Activated naive CD8-positive, alpha-beta T cell treated with anti-CD3 and anti-CD28 coated beads, Interleukin-2, amount 50 U/mL, for 24 hours (primary cell): ENCODE results near the gene URB1.
A peak's percentile ranks its signal among the peaks of the same experiment; 100 is the strongest.
"Not testable (repeated sequence)": the region's sequence is repeated elsewhere in the genome, so short reads cannot be mapped to it uniquely, and the experiment has no call there.

Experiments
- ATAC-seq: fragments of 150-1000 bp; cut with Tn5 transposase; one replicate; pipeline ENCODE4 v1.10.0; 2021
- DNase-seq: peaks from one replicate; pipeline ENCODE4 v3.0.0; 2021
- H3K27ac Mint-ChIP-seq: one replicate; pipeline ENCODE4 v1.8.0; 2021; ENCODE audit warnings: mild to moderate bottlenecking, mixed read lengths
- H3K27me3 Mint-ChIP-seq: one replicate; pipeline ENCODE4 v1.8.0; 2021; ENCODE audit warnings: mixed read lengths
- H3K36me3 Mint-ChIP-seq: one replicate; pipeline ENCODE4 v1.8.0; 2021; ENCODE audit warnings: low read depth, mixed read lengths
- H3K4me1 Mint-ChIP-seq: one replicate; pipeline ENCODE4 v1.8.0; 2021; ENCODE audit warnings: mixed read lengths
- H3K4me3 Mint-ChIP-seq: one replicate; pipeline ENCODE4 v1.8.0; 2021; ENCODE audit warnings: mild to moderate bottlenecking, moderate library complexity, mixed read lengths
- H3K9me3 Mint-ChIP-seq: one replicate; pipeline ENCODE4 v1.8.0; 2021; ENCODE audit warnings: mixed read lengths

The URB1 gene

GRCh38 chr21:32370998-32371766 is 21.6 kb downstream of the URB1 start:
- H3K27me3 Mint-ChIP-seq, result no peaks in the 10 kb centered on the region

DNA sequence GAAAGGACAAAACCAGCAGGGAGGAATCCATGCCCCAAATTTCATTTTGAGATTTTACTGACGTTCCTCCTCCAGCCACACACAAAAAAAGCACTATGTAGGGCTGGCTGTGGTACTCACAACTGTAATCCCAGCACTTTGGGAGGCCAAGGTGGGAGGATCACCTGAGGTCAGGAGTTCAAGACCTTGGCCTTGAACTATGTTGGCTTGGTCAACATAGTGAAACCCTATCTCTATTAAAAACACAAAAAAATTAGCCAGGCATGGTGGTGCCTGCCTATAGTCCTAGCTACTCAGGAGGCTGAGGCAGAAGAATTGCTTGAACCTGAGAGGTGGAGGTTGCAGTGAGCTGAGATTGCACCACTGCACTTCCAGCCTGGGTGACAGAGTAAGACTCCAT is 23.9 kb downstream of the URB1 start:
- not testable (repeated sequence) for ATAC-seq, H3K27ac Mint-ChIP-seq
- peaks cover 12% of the 10 kb centered on the region for H3K4me1 Mint-ChIP-seq

More at GRCh38 chr21:32370998-32371766, 21.6 kb downstream of the URB1 start:
- no peaks in the 10 kb centered on the region for H3K9me3 Mint-ChIP-seq
- H3K27ac Mint-ChIP-seq, result peak overlapping the region; percentile 73
- H3K36me3 Mint-ChIP-seq, result peaks cover 68% of the 10 kb centered on the region
- DNase-seq (no peak), ATAC-seq (no peak)
- no peak overlapping the region for H3K4me3 Mint-ChIP-seq
- H3K4me1 Mint-ChIP-seq, result peaks cover 12% of the 10 kb centered on the region

DNA sequence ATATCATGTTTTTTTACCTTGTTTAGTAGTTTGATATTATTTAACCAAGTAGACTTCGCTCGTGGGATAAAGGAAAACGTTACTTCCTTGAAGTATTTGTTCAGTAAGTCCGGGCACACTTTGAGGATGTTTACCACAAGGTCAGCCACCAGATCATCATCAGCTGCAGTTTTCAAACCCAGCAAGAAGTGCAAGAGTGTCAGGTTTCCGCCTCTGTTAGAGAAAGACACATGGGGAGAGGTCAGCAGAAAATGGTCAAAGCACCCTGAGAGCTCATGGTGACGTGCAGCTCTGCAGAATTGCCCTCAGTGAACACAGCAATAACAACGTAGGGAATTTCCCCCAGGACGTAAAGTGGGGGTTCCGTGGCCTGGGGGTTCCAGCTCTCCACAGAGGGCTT is 24.4 kb downstream of the URB1 start:
- Mint-ChIP-seq H3K27me3 (no peaks in the 10 kb centered on the region), H3K4me1 (peaks cover 12% of the 10 kb centered on the region), H3K4me3 (no peak overlapping the region), H3K27ac (no peak overlapping the region), H3K9me3 (no peaks in the 10 kb centered on the region), H3K36me3 (peaks cover 69% of the 10 kb centered on the region)
- ATAC-seq (no peak), DNase-seq (no peak)

More for the DNA sequence above, 23.9 kb downstream of the URB1 start:
- DNase-seq, H3K9me3 Mint-ChIP-seq, H3K27me3 Mint-ChIP-seq, H3K4me3 Mint-ChIP-seq: not testable (repeated sequence)
- peaks cover 67% of the 10 kb centered on the region for H3K36me3 Mint-ChIP-seq

DNA sequence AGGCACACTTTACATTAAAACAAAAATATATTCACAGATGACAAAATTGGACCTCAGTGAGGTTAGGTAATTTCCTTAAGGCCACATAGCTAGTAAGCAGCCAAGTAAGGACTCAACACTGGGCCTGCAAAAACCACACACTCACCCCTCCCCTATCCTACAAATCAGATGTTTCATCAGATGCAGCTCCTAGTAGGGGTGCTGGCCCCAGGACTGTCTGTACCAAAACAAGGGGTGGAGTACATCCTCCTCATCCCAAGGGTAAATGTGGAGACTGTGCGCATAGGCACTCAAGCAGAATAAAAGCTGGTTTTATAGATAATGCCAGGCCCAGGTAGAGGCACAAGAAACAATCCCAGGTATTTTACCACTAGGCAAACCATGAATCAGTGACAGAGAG is 25.7 kb downstream of the URB1 start:
- DNase-seq (no peak), ATAC-seq (no peak)
- no peak overlapping the region for H3K27ac Mint-ChIP-seq
- no peaks in the 10 kb centered on the region for H3K27me3 Mint-ChIP-seq
- no peaks in the 10 kb centered on the region for H3K9me3 Mint-ChIP-seq
- peaks cover 65% of the 10 kb centered on the region for H3K36me3 Mint-ChIP-seq
- no peak overlapping the region for H3K4me3 Mint-ChIP-seq
- H3K4me1 Mint-ChIP-seq, result peaks cover 9% of the 10 kb centered on the region

- Mint-ChIP-seq H3K4me1 (no peaks in the 10 kb centered on the region), H3K9me3 (no peaks in the 10 kb centered on the region), H3K36me3 (peaks cover 63% of the 10 kb centered on the region), H3K27me3 (no peaks in the 10 kb centered on the region), H3K4me3 (no peak overlapping the region), H3K27ac (no peak overlapping the region)
- ATAC-seq (no peak), DNase-seq (no peak)
Observed at GRCh38 chr21:32366191-32366590, 26.6 kb downstream of the URB1 start.

DNA sequence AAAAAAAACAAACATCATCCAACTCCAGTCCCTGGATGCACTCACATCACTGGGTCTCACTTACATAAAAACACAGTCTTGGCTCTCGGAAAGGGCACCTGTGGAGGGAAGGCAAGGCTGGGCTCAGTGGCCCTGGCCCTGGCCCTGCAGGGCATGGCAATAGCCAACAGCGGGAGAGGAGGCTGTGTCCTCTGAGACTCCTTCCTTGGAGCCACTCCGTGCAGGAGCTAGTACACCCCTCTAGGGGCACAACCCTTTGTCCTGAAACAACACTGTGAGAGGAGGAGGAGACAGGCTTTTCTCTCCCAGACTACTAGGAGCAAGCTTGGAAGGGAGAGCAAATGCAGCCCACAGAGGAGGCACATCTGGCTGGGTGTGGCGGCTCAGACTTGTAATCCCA is 28.0 kb downstream of the URB1 start:
- H3K36me3 Mint-ChIP-seq, result peaks cover 63% of the 10 kb centered on the region
- H3K27ac Mint-ChIP-seq, result peak overlapping the region; percentile 50
- ATAC-seq (no peak), DNase-seq (no peak)
- no peaks in the 10 kb centered on the region for H3K4me1 Mint-ChIP-seq
- no peak overlapping the region for H3K4me3 Mint-ChIP-seq
- no peaks in the 10 kb centered on the region for H3K9me3 Mint-ChIP-seq
- H3K27me3 Mint-ChIP-seq, result no peaks in the 10 kb centered on the region

DNA sequence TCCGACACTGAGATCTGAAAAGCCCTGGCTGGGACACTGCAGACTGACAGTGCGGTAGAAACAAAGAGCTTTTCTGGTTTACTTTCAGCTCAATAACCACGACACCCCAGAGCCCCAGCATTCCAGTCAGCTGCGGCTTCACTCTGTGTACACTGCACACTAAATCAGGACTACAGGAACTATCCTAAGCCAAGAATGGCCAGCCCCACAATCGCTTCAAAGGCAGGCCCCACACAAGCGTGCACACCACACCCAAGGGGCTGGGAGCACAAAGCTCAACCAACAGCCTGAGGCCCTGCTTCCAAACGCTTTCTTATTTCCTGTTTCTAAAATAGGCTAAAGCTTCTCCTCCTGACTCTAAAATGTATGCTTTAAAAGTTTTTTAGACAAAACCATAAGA is 28.4 kb downstream of the URB1 start:
- no peak for ATAC-seq
- Mint-ChIP-seq H3K27me3 (no peaks in the 10 kb centered on the region), H3K36me3 (peaks cover 63% of the 10 kb centered on the region), H3K9me3 (no peaks in the 10 kb centered on the region), H3K27ac (peak overlapping the region; percentile 50), H3K4me1 (no peaks in the 10 kb centered on the region), H3K4me3 (no peak overlapping the region)
- no peak for DNase-seq

- no peak overlapping the region for H3K4me3 Mint-ChIP-seq
- no peaks in the 10 kb centered on the region for H3K9me3 Mint-ChIP-seq
- peaks cover 69% of the 10 kb centered on the region for H3K36me3 Mint-ChIP-seq
- H3K27ac Mint-ChIP-seq, result peak overlapping the region; percentile 42
- ATAC-seq, result no peak
- no peaks in the 10 kb centered on the region for H3K27me3 Mint-ChIP-seq
- H3K4me1 Mint-ChIP-seq, result no peaks in the 10 kb centered on the region
- no peak for DNase-seq
Observed at GRCh38 chr21:32360401-32360975, 32.3 kb downstream of the URB1 start.

DNA sequence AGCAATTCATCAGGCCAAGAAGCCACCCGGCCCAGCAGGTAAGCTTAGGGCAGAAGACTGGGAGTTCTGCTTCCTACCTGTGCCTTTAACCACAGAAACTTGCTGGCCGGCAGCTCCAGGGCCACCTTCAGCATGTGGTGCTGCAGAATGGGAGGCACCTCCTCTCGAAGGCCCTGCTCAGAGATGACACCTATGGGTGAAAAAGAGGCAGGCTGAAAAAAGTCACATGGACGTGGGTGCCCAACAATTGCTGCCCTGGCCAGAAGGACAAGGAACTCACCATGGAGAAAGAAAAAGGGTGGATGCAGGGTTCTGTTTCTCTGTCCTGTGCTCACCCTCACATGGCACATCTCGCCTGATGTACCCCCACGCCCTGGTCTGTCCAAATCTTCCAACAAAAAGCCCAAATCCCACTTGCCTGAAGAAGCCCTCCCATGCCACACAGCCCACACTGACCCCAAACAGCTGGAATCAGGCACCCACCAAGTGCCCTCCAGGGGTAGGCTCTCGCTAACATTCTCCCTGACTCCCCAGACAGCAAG is 33.0 kb downstream of the URB1 start:
- Mint-ChIP-seq H3K27ac (no peak overlapping the region), H3K27me3 (no peaks in the 10 kb centered on the region), H3K4me3 (no peak overlapping the region), H3K4me1 (no peaks in the 10 kb centered on the region), H3K36me3 (peaks cover 70% of the 10 kb centered on the region), H3K9me3 (no peaks in the 10 kb centered on the region)
- no peak for DNase-seq
- ATAC-seq, result no peak

DNA sequence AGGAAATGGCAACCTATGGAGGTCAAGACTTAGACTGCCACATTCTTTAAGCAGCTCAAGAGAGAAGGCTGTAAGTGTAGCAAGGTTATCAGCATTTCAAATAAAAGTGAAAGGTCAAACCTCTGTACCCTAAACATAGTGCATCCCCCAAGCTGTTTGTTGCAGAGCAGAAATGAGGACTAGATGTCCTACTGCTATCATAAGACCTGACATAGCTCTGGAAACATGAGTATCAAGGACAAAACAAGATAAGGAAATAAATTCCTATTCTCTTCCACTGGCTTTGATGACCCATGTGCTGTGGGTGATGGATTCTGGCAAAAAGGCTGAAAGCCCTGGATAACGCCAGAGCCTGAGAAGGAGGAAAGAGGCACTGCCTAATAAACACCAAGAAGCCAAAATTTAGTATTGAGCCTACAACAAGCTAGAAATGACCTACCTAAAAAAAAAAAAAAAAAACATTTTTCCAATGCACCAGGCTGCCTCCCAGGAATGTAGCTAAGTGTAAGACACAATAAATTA is 35.9 kb downstream of the URB1 start:
- no peaks in the 10 kb centered on the region for H3K4me1 Mint-ChIP-seq
- H3K9me3 Mint-ChIP-seq, result no peaks in the 10 kb centered on the region
- no peaks in the 10 kb centered on the region for H3K27me3 Mint-ChIP-seq
- ATAC-seq (no peak), DNase-seq (no peak)
- no peak overlapping the region for H3K4me3 Mint-ChIP-seq
- H3K27ac Mint-ChIP-seq, result no peak overlapping the region
- peaks cover 70% of the 10 kb centered on the region for H3K36me3 Mint-ChIP-seq

GRCh38 chr21:32353002-32353711 is 39.7 kb downstream of the URB1 start:
- Mint-ChIP-seq H3K4me1 (no peaks in the 10 kb centered on the region), H3K27ac (no peak overlapping the region), H3K27me3 (no peaks in the 10 kb centered on the region), H3K9me3 (no peaks in the 10 kb centered on the region), H3K4me3 (no peak overlapping the region), H3K36me3 (peaks cover 66% of the 10 kb centered on the region)
- DNase-seq (no peak), ATAC-seq (no peak)

- Mint-ChIP-seq H3K4me3 (no peak overlapping the region), H3K27me3 (no peaks in the 10 kb centered on the region), H3K27ac (no peak overlapping the region), H3K4me1 (no peaks in the 10 kb centered on the region), H3K9me3 (no peaks in the 10 kb centered on the region), H3K36me3 (peaks cover 68% of the 10 kb centered on the region)
- ATAC-seq, result no peak
- DNase-seq, result no peak
Observed at GRCh38 chr21:32352526-32352925, 40.3 kb downstream of the URB1 start.

- peaks cover 70% of the 10 kb centered on the region for H3K36me3 Mint-ChIP-seq
- no peak for ATAC-seq
- no peaks in the 10 kb centered on the region for H3K9me3 Mint-ChIP-seq
- H3K27me3 Mint-ChIP-seq, result no peaks in the 10 kb centered on the region
- no peaks in the 10 kb centered on the region for H3K4me1 Mint-ChIP-seq
- no peak overlapping the region for H3K27ac Mint-ChIP-seq
- H3K4me3 Mint-ChIP-seq, result no peak overlapping the region
- no peak for DNase-seq
Observed at GRCh38 chr21:32351428-32351827, 41.4 kb downstream of the URB1 start.

GRCh38 chr21:32350981-32351380 is 41.8 kb downstream of the URB1 start:
- no peaks in the 10 kb centered on the region for H3K9me3 Mint-ChIP-seq
- H3K4me1 Mint-ChIP-seq, result no peaks in the 10 kb centered on the region
- DNase-seq (no peak), ATAC-seq (no peak)
- peaks cover 70% of the 10 kb centered on the region for H3K36me3 Mint-ChIP-seq
- no peak overlapping the region for H3K4me3 Mint-ChIP-seq
- no peak overlapping the region for H3K27ac Mint-ChIP-seq
- no peaks in the 10 kb centered on the region for H3K27me3 Mint-ChIP-seq
